HTR-8/SVneo (cell line): ENCODE results near the gene CHST15.

Experiments
- DNase-seq: peaks from one replicate; pipeline ENCODE4 v3.0.0; 2011; ENCODE audit warnings: low spot score, mixed read lengths; ENCODE audit not compliant: insufficient read length
- FAIRE-seq: peaks from 2 replicates; lab custom pipeline; 2011; peaks lifted over from hg19 to GRCh38; lab: Jason Lieb, UNC

The CHST15 gene

DNA sequence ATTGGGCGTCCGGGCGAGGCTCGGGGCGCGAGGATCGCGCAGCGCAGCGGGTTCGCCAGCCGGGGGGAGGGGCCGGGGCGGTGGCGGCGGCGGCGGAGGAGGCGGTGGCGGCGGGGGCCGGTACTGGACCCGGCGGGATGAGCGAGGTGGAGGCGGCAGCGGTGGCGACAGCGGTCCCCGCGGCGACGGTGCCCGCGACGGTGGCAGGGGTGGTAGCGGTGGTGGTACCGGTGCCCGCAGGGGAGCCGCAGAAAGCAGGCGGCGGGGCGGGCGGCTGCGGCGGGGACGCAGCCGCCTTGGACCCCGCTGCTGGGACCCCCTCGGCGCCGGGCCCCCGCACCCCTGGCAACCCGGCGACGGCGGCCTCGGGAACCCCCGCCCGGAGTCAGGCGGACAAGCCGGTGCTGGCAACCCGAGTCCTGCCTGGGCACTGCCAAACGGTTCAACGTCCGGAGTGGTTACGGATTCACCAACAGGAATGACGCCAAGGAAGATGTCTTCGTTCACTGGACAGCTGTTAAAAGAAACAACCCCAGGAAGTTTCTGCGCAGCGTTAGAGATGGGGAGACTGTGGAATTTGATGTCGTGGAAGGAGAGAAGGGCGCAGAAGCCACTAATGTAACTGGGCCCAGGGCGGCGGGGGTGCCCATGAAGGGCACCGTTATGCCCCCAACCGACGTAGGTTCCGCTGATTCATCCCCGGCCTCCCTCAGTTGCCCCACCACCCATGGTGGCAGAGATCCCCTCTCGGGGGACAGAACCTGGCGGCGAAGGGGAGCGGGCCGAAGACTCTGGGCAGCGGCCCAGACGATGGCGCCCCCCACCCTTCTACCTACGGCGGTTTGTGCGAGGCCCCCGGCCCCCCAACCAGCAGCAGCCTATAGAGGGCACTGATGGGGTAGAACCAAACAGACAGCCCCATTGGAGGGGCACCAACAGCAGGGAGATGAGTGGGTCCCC is 101.5 kb downstream of the CHST15 start:
- FAIRE-seq (no peak), DNase-seq (no peak)

DNA sequence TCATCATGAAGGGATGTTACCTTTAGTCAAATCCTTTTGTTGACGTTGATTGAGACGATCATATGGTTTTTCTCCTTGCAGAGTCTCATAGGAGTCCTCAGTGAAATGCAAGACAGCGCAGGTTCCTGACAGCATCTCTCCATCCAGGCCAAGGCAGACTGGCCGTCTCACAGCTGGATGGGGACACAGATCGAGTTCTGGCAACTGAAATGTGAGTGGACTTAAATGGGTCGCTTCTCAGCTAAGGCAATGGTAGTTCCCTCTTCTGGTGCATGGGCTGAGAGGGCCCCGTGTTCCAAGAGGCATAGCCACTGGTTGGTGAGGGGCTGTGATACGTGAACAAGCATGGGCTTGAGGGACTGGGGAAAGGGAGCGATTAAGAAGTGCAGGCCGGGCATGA is 102.5 kb downstream of the CHST15 start:
- DNase-seq (no peak), FAIRE-seq (no peak)

DNA sequence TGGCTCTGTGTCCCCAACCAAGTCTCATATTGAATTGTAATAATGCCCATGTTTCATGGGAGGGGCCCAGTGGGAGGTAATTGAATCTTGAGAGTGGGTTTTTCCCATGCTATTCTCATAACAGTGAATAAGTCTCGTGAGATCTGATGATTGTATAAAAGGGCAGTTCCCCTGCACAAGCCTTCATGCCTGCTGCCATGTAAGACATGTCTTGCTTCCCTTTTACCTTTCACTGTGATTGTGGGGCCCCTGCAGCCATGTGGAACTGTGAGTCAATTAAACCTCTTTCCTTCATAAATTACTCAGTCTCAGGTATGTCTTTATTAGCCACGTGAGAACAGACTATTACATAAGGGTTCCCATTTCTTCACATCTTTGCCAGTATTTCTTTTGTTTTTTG is 104.7 kb downstream of the CHST15 start:
- FAIRE-seq, result no peak

DNA sequence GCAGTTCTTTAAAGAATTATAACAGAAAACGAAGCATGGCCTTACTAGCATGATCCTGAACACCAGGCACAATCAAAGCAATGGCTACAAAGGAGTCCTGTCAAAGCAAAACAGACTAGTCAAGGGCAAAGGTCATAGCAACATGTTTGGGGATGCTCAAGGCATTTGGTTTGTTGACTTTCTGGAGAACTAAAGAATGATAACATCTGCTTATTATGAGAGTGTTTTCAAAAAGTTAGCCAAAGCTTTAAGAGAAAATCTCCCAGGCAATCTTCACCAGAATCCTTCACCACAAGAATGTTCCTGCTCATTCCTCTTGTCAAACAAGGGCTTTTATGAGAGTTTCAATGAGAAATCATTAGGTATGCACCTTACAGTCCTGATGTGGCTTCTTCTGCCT is 106.7 kb downstream of the CHST15 start:
- FAIRE-seq (no peak), DNase-seq (no peak)

More for the DNA sequence above, 104.7 kb downstream of the CHST15 start:
- no peak for DNase-seq

DNA sequence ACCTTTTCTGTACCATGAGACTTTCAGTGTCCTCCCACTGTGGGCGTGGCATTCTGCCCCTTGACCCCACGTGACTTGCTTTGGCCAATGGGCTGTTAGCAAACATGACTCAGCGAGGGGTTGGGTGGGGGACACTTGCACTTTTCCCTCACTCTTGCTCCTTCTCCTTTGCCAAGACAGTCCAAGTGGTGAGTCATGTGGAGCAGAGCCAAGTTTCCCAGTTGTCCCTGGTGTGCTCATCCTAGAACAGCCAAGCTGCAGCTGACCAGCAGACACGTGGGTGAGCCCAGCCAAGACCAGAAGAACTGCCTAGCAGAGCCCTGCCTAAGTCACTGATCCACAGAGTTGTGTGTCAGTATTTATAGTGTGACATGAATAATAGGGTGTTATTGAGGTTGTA is 119.0 kb downstream of the CHST15 start:
- DNase-seq, result no peak
- FAIRE-seq, result no peak

DNA sequence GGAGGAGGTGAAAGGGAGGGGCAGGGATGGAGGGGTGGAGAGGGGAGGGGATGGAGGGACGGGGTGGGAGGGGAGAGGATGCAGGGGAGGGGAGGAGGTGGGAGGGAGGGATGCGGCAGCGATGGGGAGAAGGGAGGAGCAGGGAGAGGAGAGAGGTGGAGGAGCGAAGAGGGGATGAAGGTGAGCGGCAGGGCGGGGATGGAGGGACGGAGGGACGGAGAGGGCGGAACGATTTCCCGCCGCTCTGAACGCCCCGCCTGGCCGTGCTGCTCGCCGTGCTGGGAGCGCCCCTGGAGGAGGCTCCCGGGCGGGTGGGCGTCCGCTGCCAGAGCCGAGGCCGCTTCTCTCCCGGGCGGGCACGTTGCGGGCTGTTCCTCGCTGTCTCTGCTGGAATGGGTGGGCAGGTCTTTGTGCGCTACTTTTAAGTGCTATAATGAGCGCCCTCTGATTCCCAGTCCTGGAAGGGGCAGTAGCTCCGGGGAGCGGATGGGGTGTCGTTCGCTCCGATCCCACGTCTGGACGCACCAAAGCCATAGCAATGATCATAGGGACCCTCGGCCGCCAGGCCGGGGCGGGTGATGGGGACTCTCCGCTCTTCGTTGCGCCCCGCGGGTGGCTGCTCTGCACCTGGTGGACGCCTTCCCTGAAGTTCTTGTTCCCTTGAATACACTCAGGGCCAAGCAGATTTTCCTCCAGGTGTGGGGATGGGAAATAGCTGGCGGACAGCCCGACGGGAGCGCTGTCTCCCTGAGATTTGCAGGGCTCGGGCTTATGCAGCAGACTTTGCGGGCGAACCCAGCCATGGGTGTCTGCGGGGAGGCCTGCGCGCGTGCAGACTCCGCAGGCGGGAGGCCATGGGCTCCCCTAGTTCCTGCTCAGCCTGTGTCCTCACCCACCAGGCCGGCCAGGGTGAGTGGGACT is 120.7 kb downstream of the CHST15 start:
- FAIRE-seq (no peak), DNase-seq (no peak)

DNA sequence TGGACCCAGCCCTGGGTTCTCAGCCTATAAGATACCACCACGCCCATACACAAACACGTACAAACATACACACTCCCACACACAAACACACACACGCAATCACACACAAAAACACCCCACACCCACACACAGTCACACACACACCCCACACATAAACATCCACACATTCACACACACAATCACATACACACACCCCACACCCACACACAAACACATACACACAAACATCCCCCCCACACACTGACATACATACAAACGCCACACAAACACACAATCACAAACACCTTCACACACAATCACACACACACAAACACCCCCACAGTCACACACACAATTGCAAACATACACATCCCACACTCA is 122.5 kb downstream of the CHST15 start:
- DNase-seq, result no peak
- FAIRE-seq, result peak; percentile 4

DNA sequence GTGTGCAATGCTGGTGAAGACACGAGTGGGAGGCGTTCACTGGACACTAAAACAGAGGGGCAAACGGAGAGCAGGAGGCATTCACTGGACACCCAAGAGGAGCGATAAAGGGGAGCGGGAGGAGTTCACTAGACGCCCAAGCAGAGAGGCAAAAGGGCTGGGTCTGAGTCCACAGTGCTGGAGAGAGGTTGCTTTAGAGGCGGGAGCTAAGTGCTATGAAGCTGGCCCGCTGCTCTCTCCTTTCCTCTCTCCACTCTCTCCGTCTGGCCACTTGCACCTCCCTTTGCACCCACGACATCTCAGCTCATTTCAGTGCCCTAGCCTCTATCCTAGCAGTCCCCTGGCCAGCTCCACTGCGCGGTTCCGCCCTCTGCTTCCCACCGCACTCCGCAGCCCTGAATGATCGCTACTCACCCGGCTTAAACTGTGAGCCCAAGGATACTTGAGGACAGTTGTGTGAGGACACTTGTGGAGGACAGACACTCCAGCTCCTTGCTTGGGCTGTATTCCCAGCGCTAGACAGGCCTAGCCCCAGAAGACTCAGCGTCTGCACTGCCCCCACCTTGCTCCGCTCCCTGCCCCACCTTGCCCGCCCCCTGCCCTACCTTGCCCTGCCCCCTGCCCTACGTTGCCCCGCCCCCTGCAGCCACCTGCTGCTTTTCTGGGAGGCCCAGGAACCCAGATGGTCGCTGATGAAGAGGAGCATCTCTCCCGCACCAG is 123.0 kb downstream of the CHST15 start:
- no peak for FAIRE-seq
- no peak for DNase-seq

DNA sequence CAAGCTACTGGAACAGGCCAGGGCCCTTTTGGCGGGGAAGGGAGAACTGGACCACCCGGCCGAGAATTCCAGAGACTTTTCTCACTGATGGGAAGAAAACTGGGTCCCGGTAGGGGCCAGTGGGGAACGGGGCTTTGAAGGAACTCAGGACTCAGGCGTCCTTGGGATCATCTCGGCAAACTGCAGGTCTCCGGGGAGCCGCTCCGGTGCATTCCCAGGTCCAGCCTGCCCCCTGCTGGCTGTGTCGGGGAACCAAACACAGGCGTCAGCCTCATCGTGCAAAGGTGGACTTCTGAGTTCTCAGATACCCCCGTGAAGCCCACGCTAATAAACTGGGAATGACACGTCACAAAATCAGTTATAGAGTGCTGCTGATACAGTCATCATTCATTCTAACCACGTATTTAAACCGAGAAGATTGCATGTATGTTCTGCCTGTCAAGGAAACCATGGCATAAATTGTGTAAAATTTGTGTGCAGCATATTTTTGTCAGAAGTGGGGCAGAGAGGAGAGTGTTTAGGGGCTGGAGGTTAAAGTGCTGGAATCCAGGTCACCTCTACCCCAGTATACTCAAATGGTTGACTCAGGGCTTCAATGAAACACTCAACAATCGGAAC is 125.7 kb downstream of the CHST15 start:
- peak; percentile 68 for DNase-seq
- no peak for FAIRE-seq

DNA sequence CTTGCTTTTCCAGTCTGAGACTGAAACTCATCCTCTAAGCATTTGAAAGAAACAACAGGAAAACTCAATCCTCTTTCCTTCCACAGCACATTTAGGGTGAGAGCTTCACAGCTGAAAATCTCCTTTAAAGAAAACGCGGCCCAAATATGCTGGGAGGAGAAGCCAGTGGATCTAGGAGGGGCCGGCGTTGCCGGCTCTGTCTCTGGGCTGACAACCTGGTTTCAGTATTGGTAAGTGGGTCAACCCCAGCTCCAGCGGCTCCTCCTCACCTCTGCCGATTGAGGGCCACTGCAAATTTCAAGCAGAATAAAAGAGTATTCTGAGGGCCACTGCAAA is 126.5 kb downstream of the CHST15 start:
- FAIRE-seq (no peak), DNase-seq (no peak)

DNA sequence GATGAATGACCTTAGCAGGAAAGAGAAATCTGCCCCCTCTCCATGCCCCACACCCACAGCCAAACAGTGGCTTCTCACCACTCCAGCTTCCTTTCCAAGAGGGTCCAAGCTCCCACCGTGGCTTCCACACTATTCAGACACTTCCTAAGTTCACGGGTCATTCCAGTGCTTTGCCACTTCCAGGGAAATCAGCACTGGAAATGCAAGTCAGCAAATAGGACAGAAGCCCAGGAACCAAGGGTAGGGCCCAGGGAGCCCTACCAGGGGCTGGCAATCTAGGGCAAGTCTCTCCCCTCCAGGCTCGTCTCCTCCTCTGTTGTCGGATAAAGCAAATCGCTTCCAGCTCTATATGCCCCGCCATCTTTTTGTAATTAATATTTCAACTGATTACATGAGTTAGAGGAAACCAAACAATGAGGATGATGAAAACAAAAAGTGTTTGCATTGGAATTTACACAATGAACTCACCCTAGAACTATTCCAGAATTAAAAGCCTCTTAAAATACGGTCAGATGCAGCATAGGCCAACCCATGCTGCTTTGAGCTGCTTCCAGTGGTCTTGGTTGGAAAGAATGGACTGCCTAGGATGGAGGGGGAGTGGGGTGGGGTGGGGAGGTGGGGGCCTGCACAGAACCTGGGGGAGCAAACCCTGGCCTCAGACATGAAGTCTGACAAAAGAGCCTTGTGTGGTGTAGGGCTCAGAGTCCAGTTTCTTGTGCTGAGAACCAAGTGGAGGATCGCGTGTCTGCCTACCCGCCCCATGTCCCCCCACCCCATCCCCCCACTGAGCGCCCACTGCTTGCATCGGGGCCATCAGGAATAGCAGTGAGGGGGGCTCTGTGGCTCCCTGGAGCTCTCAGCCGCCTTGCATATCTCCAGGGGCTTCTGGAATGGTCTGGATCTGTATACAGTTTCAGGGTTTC is 127.2 kb downstream of the CHST15 start:
- no peak for DNase-seq
- FAIRE-seq, result no peak

DNA sequence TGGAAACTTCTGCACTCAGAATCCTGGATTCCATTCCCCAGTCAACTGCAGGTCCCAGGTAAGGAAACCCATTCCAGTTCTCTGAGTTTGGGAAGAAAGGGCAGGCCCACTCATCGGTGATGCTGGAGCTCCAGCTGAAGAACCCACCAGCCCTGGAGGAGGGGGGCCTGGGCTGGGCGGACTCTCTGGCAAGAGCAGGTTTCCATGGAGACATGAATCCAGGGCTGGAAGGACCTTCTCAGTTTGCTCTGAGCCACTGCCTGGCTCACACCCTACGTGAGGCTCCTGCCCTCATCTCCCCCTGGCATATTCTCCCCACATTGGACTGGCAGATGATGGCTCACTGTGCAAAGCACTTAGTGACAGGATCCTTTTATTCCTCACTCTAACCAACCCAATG is 128.4 kb downstream of the CHST15 start:
- DNase-seq (no peak), FAIRE-seq (no peak)

DNA sequence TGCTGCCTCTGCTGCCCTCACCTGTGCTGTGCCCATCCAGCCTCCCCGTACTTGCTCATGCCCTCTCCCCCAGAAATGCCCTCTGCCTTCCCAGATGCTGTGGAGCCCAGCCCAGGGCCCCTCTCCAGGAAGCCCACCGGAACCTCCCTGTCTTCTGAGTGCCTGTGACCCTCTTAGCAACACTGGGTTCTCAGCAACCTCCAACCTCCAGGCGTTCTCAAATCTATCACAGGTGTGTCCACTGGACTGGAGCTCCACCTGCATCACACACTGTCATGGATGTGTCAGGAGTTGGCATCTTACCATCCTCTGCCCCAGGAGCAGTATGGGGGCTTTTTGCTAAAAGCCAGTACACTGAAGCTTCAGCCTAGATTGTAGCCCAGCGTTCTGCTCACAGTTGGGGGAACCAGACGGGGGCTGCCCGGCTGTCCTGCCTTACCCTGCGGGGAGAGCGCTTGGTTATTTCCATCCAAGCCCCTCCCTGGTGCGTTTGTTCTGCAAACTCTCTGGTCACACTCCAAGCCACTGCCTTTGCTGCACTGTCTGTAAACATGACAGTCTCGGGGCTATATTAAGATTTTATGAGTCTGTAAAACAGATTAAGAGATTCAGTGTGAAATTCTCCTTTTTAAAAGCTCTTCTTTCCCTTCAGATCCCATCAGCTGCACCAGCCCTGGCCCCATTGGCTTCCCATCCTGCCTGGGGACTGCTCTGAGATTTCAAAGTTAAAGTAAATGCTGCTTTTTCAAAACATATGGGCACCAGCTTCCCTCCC is 130.5 kb downstream of the CHST15 start:
- FAIRE-seq (no peak), DNase-seq (no peak)

DNA sequence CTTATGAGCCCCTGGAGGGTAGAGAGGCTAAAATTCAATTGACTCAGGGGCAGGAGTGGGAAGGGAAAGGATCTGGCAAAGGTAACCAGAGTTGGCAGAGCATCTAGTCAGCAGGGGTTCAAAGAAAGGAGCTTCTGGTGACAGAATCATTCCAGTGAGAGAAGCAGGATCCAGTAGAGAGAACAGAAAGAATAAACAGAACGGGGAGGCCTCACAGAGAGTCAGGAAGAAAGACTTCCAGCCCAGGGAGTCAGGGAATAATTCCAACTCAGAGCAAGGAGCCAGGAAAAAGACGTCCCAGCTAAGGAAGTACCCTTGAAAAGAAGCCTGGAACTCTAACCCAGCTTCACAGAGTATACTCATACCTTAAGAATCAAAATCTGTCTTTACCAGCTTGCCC is 135.2 kb downstream of the CHST15 start:
- DNase-seq, result no peak
- no peak for FAIRE-seq
